Erythroblast (primary cell): Measurements from ENCODE around the gene APOL2.

Experiments
- GATA1 ChIP-seq: IDR thresholded peaks from 2 replicates; pipeline ENCODE4 v1.6.1; 2011; ENCODE audit warnings: low read depth, mild to moderate bottlenecking, control low read depth, low read length, moderate library complexity
- POLR2A ChIP-seq: IDR thresholded peaks from 2 replicates; pipeline ENCODE4 v1.6.1; 2011; ENCODE audit warnings: mild to moderate bottlenecking, low read length

GRCh38 chr22:36208914-36209313 is 30.4 kb downstream of the APOL2 start:
- TF ChIP-seq GATA1 (no peak), POLR2A (no peak)
